Testis (tissue), 2 donors: Measurements from ENCODE around the gene PIGW.

Experiments used
- POLR2A ChIP-seq: fragments of 450-650 bp; IDR thresholded peaks from one replicate; pipeline ENCODE4 v1.6.1; 2017; ENCODE audit warnings: antibody characterized with exemption, mild to moderate bottlenecking, moderate library complexity
- TF ChIP-seq, protein P1 (sequence below), 3 experiments: fragments of 450-650 bp in 2 of 3; fragments of 200-600 bp in 1 of 3; sonication (generic) in 1 of 3; IDR thresholded peaks; one replicate each; pipeline ENCODE4 v1.5.1; 2016 to 2019; ENCODE audit warnings: antibody characterized with exemption in 3 of 3, mild to moderate bottlenecking in 2 of 3, moderate library complexity in 1 of 3

- TF ChIP-seq, protein P1, sequence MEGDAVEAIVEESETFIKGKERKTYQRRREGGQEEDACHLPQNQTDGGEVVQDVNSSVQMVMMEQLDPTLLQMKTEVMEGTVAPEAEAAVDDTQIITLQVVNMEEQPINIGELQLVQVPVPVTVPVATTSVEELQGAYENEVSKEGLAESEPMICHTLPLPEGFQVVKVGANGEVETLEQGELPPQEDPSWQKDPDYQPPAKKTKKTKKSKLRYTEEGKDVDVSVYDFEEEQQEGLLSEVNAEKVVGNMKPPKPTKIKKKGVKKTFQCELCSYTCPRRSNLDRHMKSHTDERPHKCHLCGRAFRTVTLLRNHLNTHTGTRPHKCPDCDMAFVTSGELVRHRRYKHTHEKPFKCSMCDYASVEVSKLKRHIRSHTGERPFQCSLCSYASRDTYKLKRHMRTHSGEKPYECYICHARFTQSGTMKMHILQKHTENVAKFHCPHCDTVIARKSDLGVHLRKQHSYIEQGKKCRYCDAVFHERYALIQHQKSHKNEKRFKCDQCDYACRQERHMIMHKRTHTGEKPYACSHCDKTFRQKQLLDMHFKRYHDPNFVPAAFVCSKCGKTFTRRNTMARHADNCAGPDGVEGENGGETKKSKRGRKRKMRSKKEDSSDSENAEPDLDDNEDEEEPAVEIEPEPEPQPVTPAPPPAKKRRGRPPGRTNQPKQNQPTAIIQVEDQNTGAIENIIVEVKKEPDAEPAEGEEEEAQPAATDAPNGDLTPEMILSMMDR (IDR thresholded peaks at IDR 0.05), result no peak
- no peak for TF ChIP-seq POLR2A
These were observed 25.4 kb upstream of the PIGW start for GRCh38 chr17:36509272-36509985.
